ENCODE results near the gene GSPT1.

DNA sequence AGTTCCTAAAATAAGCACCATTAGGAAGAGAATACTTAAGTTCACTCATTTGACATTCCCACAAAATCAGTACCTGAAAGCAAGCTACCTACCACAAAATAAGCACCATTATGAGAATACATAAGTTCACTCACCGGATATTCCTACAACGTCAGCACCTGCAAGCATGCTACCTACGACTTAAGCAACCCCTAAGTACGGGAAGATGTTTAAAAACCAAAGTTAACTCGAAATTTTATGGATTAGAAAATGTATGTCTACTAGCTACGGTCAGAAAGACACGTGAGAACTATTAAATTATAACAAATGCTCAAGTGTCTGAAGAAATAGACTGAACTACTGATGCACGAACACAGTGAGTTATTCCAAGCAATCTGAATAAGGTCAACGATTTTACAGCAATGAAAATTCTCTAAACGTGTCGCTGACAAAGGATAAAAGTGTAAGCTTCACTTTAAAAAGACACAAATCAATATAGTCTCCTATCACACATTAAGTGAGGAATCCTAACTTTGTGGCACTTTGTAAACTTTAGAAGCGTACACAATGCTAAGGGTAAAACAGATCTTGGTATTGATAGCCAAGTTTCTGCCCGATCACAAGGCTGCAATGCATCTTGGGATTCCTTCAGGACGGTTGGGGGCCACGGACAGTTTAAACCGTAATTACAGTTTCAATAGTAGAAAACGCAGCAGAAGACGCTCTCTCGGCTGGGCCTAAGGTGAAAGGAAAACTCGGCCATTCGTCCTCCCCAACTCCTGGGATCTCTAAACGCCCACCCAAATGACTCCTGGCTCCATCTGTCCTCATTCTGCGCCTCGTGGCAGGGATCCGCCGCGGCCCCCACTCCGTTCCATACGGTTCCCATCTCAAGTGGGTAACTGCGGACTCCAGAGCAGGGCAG is 1.3 kb downstream of the GSPT1 start:
- TF ChIP-seq SMC3 (IDR thresholded peaks at IDR 0.05; ENCODE audit: low read depth, low read length) (no peak), TCF12 (IDR thresholded peaks at IDR 0.05) (no peak), GABPA (IDR thresholded peaks at IDR 0.05; ENCODE audit: low read depth) (no peak), FOXM1 (IDR thresholded peaks at IDR 0.05; ENCODE audit: low read depth) (no peak), TAF1 (IDR thresholded peaks at IDR 0.05; ENCODE audit: borderline replicate concordance, low read depth, low read length) (no peak), EP300 (IDR thresholded peaks at IDR 0.05; ENCODE audit: borderline replicate concordance in 1 of 2, low read depth in 1 of 2, low read length in 1 of 2) (no peak)
- TF ChIP-seq, protein P1, sequence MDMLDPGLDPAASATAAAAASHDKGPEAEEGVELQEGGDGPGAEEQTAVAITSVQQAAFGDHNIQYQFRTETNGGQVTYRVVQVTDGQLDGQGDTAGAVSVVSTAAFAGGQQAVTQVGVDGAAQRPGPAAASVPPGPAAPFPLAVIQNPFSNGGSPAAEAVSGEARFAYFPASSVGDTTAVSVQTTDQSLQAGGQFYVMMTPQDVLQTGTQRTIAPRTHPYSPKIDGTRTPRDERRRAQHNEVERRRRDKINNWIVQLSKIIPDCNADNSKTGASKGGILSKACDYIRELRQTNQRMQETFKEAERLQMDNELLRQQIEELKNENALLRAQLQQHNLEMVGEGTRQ (IDR thresholded peaks at IDR 0.05; ENCODE audit: borderline replicate concordance, low read depth, low read length): no peak
- TF ChIP-seq, protein P2, sequence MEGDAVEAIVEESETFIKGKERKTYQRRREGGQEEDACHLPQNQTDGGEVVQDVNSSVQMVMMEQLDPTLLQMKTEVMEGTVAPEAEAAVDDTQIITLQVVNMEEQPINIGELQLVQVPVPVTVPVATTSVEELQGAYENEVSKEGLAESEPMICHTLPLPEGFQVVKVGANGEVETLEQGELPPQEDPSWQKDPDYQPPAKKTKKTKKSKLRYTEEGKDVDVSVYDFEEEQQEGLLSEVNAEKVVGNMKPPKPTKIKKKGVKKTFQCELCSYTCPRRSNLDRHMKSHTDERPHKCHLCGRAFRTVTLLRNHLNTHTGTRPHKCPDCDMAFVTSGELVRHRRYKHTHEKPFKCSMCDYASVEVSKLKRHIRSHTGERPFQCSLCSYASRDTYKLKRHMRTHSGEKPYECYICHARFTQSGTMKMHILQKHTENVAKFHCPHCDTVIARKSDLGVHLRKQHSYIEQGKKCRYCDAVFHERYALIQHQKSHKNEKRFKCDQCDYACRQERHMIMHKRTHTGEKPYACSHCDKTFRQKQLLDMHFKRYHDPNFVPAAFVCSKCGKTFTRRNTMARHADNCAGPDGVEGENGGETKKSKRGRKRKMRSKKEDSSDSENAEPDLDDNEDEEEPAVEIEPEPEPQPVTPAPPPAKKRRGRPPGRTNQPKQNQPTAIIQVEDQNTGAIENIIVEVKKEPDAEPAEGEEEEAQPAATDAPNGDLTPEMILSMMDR (IDR thresholded peaks at IDR 0.05): no peak
- TF ChIP-seq, protein P3, sequence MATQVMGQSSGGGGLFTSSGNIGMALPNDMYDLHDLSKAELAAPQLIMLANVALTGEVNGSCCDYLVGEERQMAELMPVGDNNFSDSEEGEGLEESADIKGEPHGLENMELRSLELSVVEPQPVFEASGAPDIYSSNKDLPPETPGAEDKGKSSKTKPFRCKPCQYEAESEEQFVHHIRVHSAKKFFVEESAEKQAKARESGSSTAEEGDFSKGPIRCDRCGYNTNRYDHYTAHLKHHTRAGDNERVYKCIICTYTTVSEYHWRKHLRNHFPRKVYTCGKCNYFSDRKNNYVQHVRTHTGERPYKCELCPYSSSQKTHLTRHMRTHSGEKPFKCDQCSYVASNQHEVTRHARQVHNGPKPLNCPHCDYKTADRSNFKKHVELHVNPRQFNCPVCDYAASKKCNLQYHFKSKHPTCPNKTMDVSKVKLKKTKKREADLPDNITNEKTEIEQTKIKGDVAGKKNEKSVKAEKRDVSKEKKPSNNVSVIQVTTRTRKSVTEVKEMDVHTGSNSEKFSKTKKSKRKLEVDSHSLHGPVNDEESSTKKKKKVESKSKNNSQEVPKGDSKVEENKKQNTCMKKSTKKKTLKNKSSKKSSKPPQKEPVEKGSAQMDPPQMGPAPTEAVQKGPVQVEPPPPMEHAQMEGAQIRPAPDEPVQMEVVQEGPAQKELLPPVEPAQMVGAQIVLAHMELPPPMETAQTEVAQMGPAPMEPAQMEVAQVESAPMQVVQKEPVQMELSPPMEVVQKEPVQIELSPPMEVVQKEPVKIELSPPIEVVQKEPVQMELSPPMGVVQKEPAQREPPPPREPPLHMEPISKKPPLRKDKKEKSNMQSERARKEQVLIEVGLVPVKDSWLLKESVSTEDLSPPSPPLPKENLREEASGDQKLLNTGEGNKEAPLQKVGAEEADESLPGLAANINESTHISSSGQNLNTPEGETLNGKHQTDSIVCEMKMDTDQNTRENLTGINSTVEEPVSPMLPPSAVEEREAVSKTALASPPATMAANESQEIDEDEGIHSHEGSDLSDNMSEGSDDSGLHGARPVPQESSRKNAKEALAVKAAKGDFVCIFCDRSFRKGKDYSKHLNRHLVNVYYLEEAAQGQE (IDR thresholded peaks at IDR 0.05; ENCODE audit: low read depth, low read length): no peak
